K562 (cell line): ENCODE measurements around the gene GALNT9. TPM values are rescaled to one million over a fixed set of nuclear protein-coding genes. Genes with fewer than 3 reads are reported as not detected.

Experiments used
- ATAC-seq: fragments of 200-7000 bp; cut with Tn5 transposase; 3 replicates; pipeline ENCODE4 v1.9.1; 2020; ENCODE audit warnings: moderate library complexity
- BruUV-seq: library from RNA; stranded (reverse); fragments of 400-500 nt; replicated peaks from 2 replicates; lab custom pipeline; 2021; lab: Mats Ljungman, UMichigan
- CTCF ChIA-PET: fragments of 300-600 bp; formaldehyde crosslinking; extraction: SDS; loops from one replicate; lab custom pipeline; 2021; ENCODE audit warnings: low intra/inter-chr PET ratio; lab: Yijun Ruan, JAX
- POLR2A ChIA-PET: fragments of 300-600, 350-650 bp; sonication (Branson Sonifier 250); formaldehyde crosslinking; extraction: SDS; loops from one replicate; lab custom pipeline; 2021; ENCODE audit warnings: antibody characterized with exemption, inconsistent platforms; lab: Yijun Ruan, JAX
- DNase-seq, 4 experiments: peaks; one replicate each; pipeline versions ENCODE4 v3.0.0 to v3.0.0-alpha.2; 2011 to 2018; ENCODE audit warnings: low spot score in 3 of 4, mixed read lengths in 3 of 4; ENCODE audit errors: extremely low read depth in 1 of 4
- FAIRE-seq: peaks from 2 replicates; lab custom pipeline; 2011; peaks lifted over from hg19 to GRCh38; lab: Jason Lieb, UNC
- H2AFZ ChIP-seq: 2 replicates; pipeline ENCODE4 v1.6.0; 2011; ENCODE audit warnings: low read depth, low read length, control low read depth, inconsistent platforms
- H3K27ac ChIP-seq: fragments of 200-600 bp; 3 replicates; pipeline ENCODE4 v1.8.0; 2011; ENCODE audit warnings: low read depth, mild to moderate bottlenecking, control low read depth, inconsistent platforms, low read length, moderate library complexity, mixed read lengths; ENCODE audit errors: extremely low read depth
- H3K27me3 ChIP-seq, 2 experiments: fragments of 300-600 bp in 1 of 2; 2 replicates in 1 of 2; 3 replicates in 1 of 2; pipeline versions ENCODE4 v1.6.0 to v1.8.0; 2011; ENCODE audit warnings: inconsistent platforms in 2 of 2, low read length in 2 of 2, mild to moderate bottlenecking in 1 of 2, mixed read lengths in 1 of 2, moderate library complexity in 1 of 2; ENCODE audit not compliant: control insufficient read depth in 2 of 2, insufficient read depth in 2 of 2
- H3K36me3 ChIP-seq: fragments of 300-600 bp; 3 replicates; pipeline ENCODE4 v1.8.0; 2011; ENCODE audit warnings: mild to moderate bottlenecking, low read length, inconsistent platforms; ENCODE audit not compliant: control insufficient read depth, insufficient read depth
- H3K4me1 ChIP-seq, 2 experiments: fragments of 200-600 bp in 1 of 2; replicated peaks in 1 of 2; 2 replicates in 1 of 2; 3 replicates in 1 of 2; pipeline versions ENCODE4 v1.5.1 to v1.8.0; 2011; ENCODE audit warnings: inconsistent platforms in 2 of 2, low read length in 2 of 2, mild to moderate bottlenecking in 1 of 2, mixed read lengths in 1 of 2, moderate library complexity in 1 of 2; ENCODE audit not compliant: control insufficient read depth in 2 of 2, insufficient read depth in 2 of 2
- H3K4me2 ChIP-seq: 2 replicates; pipeline ENCODE4 v1.6.1; 2011; ENCODE audit warnings: low read length, control low read depth, inconsistent platforms, mixed read lengths; ENCODE audit not compliant: insufficient read depth
- H3K4me3 ChIP-seq: fragments of 200-600 bp; sonication (generic), shearing (Covaris generic); 2 replicates; pipeline ENCODE4 v1.5.1; 2016; ENCODE audit warnings: control low read depth, inconsistent platforms
- H3K79me2 ChIP-seq: fragments of 200-600 bp; 3 replicates; pipeline ENCODE4 v1.8.0; 2011; ENCODE audit warnings: low read length, inconsistent platforms; ENCODE audit not compliant: control insufficient read depth, insufficient read depth
- H3K9ac ChIP-seq, 2 experiments: 2 replicates each; pipeline versions ENCODE4 v1.6.0 to v1.6.1; 2011; ENCODE audit warnings: low read depth in 2 of 2, low read length in 2 of 2, control low read depth in 1 of 2, inconsistent platforms in 1 of 2, mild to moderate bottlenecking in 1 of 2, mixed read lengths in 1 of 2; ENCODE audit not compliant: insufficient read depth in 1 of 2
- H3K9me1 ChIP-seq: one replicate; pipeline ENCODE4 v1.6.0; 2011; ENCODE audit warnings: inconsistent platforms, mild to moderate bottlenecking, low read length, moderate library complexity; ENCODE audit not compliant: control insufficient read depth, insufficient read depth
- H3K9me3 ChIP-seq: replicated peaks from 2 replicates; pipeline ENCODE4 v1.5.1; 2011; ENCODE audit warnings: low read depth, low read length, inconsistent platforms; ENCODE audit not compliant: control insufficient read depth, insufficient read depth
- H4K20me1 ChIP-seq: replicated peaks from 2 replicates; pipeline ENCODE4 v1.6.1; 2011; ENCODE audit warnings: low read length, inconsistent platforms, mixed read lengths; ENCODE audit not compliant: control insufficient read depth, insufficient read depth
- ZNF57 ChIP-seq: fragments of 450-650 bp; formaldehyde crosslinking; IDR thresholded peaks from 2 replicates; pipeline ENCODE4 v1.4.0; 2020; ENCODE audit warnings: mild to moderate bottlenecking, moderate library complexity
- ZNF77 ChIP-seq: fragments of 250-450 bp; sonication (Bioruptor Pico); IDR thresholded peaks from 2 replicates; pipeline ENCODE4 v1.5.0; 2020
- WGBS: fragments of 100-300 bp; shearing (Covaris generic); methylation state at CpG from one replicate; pipeline ENCODE4 v1.1.6; 2016; ENCODE audit warnings: low coverage, mixed read lengths; ENCODE audit not compliant: insufficient coverage; ENCODE audit errors: missing lambda C conversion rate; 5-methylcytosine and 5-hydroxymethylcytosine counted together
- in situ Hi-C: fragments of 300-500 bp; cut with MboI; formaldehyde crosslinking; loops from 4 replicates; pipeline ENCODE4 v1.15.0; 2018; ENCODE audit warnings: inconsistent platforms, mixed read lengths
- intact Hi-C: fragments of 100-400 bp; cut with micrococcal nuclease; formaldehyde crosslinking; loops from 2 replicates; pipeline ENCODE4 v1.14.2; 2022
- polyA plus RNA-seq, 8 experiments: library from polyadenylated mRNA; depleted of rRNA in 4 of 8; stranded (reverse) in 5 of 8; unstranded in 3 of 8; fragments of >200 nt; fragmentation: Nextera tagmentation in 2 of 8; fragmentation: Illumina TruSeq in 1 of 8; extraction: Ambion mirVana in 2 of 8; extraction: Trizol in 1 of 8; gene quantifications; 2 replicates each; pipeline versions ENCODE4 v1.2.1 to v1.2.3, GENCODE V29; 2011 to 2014; ENCODE audit warnings: inconsistent platforms in 1 of 8, missing spikeins in 1 of 8
- total RNA-seq, 7 experiments: library from RNA; depleted of rRNA in 6 of 7; stranded (reverse); fragments of >200 nt in 6 of 7; fragmentation: Illumina TruSeq in 2 of 7; extraction: Trizol in 2 of 7; gene quantifications; 2 replicates each; pipeline versions ENCODE4 v1.2.1 to v1.2.3, GENCODE V29; 2011 to 2021; ENCODE audit warnings: low replicate concordance in 1 of 7
- TF ChIP-seq, protein P1 (sequence below), 2 experiments: fragments of 200-800 bp in 1 of 2; sonication (Bioruptor generic) in 1 of 2; sonication (generic) in 1 of 2; formaldehyde crosslinking in 1 of 2; IDR thresholded peaks in 1 of 2; conservative IDR thresholded peaks in 1 of 2; 2 replicates each; pipeline versions ENCODE4 v1.5.0 to v1.6.1; 2016 to 2020; ENCODE audit warnings: missing compliant biosample characterization in 1 of 2, missing genetic modification characterization in 1 of 2, missing genetic modification reagents in 1 of 2

The GALNT9 gene
- total and polyA plus RNA-seq, 9 of the 15 experiments (the other 6 are each of a cell fraction or from before 2014, with no cell fraction given), result not detected

DNA sequence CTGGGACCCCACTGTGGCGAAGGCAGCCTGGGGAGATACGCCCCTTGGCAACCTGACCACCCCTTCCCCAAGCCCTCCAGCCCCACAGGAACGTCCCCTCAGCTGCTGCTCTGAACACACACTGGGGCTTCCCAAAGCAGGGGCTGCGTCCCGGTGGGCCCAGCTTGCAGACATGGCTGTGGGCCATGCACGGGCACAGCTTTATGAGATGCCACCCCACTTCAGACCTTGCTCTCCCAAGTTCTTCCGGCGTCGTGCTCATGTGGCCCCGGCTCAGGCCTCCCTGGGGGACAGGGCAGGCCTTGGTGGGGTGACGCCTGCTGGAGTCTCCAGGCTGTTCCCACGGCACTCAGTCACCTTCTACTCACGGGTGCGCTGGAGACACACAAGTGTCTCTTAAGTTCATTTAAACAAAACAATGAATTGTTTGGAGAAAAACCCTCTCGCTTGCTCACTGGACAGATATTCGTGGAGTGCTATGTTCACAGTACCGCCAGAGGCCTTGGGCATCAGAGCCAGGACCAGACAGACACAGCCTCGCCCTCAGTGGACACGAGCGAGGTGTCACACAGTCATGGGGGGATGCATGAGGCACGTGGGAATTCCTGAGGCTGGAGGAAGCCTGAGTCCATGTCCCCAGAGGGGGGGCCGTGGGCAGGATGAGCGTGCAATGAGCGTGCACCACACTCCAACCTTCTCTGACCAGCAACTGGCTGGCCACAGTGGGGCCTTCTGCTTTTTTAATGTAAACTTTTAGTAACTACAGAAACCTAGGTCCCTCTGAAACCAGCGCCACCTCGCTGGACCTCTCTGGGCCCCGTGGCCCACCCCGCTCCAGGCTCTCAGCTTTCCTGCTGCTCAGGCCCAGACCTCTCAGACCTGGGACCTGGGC, 4.3 kb downstream of the GALNT9 start:
- H3K79me2 ChIP-seq, result no peaks in the 10 kb centered on the region
- no peak overlapping the region for H2AFZ ChIP-seq
- under 1% methylated on average over 27 of the region's 28 CpGs for WGBS
- H3K4me1 ChIP-seq, result peaks cover 0 to 4% of the 10 kb centered on the region in 2 experiments; a peak in 1 of 5 replicates
- no peaks in the 10 kb centered on the region for H3K9me1 ChIP-seq
- ChIA-PET CTCF (no interaction called here), POLR2A (interaction anchor here (1.5 kb wide), 1 partner anchor 33 kb away, joined by 4 read pairs; no protein-coding TSS in a partner anchor)
- H3K9ac ChIP-seq, result no peak overlapping the region
- no peak for FAIRE-seq
- H3K27me3 ChIP-seq, result peaks cover 37 to 85% of the 10 kb centered on the region in 2 experiments; a peak in 4 of 5 replicates
- no TSS peak for BruUV-seq
- DNase-seq, result no peak
- H4K20me1 ChIP-seq, result peaks cover 3% of the 10 kb centered on the region; the same call in 1 of the 2 replicates
- intact Hi-C loops (no loop called here), in situ Hi-C loops (no loop called here)
- ATAC-seq, result no peak
- H3K27ac ChIP-seq, result no peak overlapping the region
- TF ChIP-seq ZNF77 (CRISPR knock-in tag) (no peak), ZNF57 (CRISPR knock-in tag) (no peak)
- TF ChIP-seq, protein P1, sequence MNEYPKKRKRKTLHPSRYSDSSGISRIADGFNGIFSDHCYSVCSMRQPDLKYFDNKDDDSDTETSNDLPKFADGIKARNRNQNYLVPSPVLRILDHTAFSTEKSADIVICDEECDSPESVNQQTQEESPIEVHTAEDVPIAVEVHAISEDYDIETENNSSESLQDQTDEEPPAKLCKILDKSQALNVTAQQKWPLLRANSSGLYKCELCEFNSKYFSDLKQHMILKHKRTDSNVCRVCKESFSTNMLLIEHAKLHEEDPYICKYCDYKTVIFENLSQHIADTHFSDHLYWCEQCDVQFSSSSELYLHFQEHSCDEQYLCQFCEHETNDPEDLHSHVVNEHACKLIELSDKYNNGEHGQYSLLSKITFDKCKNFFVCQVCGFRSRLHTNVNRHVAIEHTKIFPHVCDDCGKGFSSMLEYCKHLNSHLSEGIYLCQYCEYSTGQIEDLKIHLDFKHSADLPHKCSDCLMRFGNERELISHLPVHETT (CRISPR knock-in tag; conservative IDR thresholded peaks at IDR 0.05 in 1 of 2, IDR thresholded peaks at IDR 0.05 in 1 of 2), result no peak
- no peak overlapping the region for H3K4me2 ChIP-seq
- H3K9me3 ChIP-seq, result no peaks in the 10 kb centered on the region
- no peak overlapping the region for H3K4me3 ChIP-seq
- H3K36me3 ChIP-seq, result no peaks in the 10 kb centered on the region
